Activated T-cell treated with anti-CD3 and anti-CD28 coated beads for 48 hours (primary cell): ENCODE data around the gene PROZ.
"Not testable (repeated sequence)": the region's sequence is repeated elsewhere in the genome, so short reads cannot be mapped to it uniquely, and the experiment has no call there.

Experiments
- DNase-seq: peaks from one replicate; pipeline ENCODE4 v3.0.0-alpha.2; 2020; ENCODE audit warnings: low read depth

PROZ gene

DNA sequence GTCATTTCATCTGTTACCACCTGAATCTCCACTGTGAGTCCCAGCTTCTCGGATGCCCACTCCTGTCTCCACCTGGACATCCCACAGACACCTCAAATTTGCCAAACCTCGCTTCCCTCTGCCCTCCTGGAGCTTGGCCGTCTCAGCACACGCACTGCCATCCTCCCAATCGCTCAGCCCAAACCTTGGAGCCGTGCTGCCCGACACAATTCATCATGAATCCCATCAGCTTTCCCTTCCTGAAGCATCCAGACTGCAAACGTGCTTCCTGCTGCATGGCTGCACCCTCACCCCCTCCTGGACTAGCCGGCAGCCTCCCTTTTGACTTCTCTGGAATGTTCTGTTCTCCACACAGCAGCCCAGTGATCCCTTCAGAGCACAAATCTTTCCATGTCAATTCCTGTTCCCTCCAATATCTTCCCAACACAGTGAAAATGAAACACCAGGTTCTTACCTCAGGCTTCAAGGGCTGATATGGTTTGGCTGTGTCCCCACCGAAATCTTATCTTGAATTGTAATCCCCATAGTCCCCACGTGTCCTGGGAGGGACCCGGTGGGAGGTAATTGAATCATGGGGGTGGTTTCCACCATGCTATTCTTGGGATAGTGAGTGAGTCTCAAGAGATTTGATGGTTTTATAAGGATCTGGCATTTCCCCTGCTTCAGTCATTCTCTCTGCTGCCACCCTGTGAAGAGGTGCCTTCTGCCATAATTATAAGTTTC lies 1.1 kb upstream of the PROZ start:
- no peak for DNase-seq

DNA sequence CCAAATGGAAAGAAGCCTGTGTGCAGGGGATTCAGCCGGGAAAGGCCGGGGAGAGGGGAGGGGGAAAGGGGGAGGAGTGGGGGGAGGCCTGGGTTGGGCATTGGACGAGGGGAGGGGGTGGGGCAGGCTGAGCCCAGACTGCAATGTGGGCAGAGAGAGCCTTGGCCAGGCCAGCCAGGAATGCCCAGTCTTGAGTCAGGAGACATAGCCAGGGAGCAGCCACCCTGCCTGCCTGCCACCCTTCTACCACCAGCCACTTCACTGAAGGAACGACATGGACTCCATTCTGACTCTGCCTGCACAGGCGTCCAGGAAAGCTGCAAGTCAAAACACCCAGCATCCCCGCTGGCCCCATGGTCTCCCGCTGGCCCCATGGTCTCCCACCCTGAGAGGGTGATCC lies 498 bp downstream of the PROZ start:
- no peak for DNase-seq

DNA sequence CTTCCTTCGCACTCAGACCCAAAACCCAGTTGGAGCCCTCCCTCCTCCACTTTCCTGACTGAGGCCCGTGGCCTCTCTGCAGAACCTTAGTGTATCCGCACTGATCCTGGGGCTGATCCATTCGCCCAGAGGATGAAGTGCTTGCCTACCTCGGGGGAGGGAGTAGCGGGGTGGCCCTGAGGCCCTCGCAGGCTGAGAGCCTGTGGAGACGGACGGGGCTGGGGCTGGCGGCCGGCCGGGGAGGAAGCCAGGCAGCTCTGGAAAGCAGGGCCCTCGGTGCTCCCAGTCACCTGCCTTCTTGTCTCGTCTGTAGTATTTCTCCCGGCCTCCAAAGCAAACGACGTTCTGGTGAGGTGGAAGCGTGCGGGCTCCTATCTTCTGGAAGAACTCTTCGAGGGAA lies 1.3 kb downstream of the PROZ start:
- no peak for DNase-seq

DNA sequence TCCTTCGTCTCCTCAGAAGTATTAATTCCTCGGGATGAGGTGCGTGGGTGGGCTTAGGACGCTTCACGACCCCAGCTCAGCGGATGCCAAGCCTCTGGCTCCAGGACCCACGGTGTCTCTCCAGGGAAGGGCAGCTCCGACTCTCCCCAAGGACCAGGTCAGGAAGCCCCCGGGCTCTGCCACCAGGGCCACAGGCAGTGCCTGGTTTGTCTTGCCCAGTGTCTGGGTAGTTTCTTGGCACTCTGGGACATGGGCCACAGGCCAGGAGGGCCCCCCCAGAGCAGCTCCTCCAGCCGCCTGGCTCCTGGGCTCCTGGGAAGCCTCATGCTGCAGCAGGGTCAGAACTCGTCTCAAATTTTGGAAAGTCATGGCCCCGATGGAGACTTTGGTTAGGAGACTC lies 2.5 kb downstream of the PROZ start:
- DNase-seq = no peak

DNA sequence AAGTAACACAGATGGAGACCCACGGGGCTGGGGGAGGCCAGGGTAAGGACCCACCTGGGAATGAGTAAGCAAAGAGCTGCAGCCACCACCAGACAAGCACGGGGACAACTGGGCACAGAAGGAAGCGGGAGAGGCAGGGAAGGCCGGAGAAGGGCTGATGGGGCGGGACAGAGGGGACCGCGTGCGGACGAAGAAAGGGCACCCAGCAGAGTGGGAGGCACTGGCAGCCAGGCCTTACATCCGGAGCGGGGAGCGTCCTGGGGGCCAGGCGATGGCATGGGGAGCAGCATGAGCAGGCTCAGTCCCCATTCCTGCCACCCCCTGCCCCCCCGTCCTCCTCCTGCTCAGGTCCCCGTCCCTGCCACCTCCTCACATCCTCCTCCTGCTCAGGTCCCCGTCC lies 3.0 kb downstream of the PROZ start:
- DNase-seq = no peak

DNA sequence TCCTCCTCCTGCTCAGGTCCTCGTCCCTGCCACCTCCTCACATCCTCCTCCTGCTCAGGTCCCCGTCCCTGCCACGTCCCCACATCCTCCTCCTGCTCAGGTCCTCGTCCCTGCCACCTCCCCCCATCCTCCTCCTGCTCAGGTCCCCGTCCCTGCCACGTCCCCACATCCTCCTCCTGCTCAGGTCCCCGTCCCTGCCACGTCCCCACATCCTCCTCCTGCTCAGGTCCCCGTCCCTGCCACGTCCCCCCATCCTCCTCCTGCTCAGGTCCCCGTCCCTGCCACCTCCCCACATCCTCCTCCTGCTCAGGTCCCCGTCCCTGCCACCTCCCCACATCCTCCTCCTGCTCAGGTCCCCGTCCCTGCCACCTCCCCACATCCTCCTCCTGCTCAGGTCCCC lies 3.5 kb downstream of the PROZ start:
- DNase-seq = not testable (repeated sequence)

DNA sequence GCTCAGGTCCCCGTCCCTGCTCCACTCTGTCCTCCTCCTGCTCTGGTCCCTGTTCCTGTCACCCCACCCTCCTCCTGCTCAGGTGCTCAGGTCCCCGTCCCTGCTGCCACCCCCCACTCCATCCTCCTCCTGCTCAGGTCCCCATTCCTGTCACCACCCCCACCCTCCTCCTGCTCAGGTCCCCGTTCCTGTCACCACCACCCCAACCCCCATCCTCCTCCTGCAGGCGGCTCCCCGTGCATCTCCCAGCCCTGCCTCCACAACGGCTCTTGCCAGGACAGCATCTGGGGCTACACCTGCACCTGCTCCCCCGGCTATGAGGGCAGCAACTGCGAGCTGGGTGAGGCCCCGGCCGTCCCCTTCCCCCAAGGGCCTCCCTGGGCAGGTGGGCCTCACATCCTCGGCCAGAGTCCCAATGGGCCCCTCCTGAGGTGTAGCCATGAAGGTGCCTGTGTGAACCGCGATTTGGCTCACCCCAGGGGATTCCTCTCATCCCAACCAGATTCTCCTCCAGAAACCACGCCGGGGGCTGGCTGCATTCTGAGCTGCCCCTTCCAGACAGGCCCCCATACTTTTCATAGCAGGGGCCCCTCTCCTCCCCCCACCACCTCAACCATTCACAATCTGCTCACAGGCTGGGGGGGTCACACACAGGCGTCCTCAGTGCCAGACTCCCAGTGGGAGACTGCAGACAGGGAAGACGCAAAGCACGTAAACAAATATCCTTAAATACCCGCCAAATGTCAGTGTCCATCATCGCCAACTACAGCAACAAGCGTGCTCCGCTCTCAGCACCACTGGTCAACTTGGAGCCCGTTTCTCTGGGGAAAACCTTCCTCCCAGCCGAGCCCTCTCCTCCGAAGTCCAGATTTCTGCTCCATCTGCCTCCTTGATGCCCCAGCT lies 4.6 kb downstream of the PROZ start:
- no peak for DNase-seq

DNA sequence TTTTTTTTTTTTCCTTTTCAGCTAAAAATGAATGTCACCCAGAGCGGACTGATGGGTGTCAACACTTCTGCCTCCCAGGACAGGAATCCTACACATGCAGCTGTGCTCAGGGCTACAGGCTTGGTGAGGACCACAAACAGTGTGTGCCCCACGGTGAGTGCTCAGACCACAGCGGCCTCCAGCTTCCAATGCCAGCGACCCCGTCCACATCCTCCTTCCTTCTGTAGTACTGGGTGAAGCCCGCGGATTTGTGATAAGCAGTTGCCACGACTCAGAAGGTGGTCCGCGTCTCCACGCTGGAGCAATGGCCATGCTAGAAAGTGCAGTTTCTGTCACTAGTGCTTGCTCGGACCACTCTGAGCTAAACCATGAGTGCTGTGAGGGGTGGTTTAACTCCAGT lies 6.0 kb downstream of the PROZ start:
- DNase-seq = no peak

DNA sequence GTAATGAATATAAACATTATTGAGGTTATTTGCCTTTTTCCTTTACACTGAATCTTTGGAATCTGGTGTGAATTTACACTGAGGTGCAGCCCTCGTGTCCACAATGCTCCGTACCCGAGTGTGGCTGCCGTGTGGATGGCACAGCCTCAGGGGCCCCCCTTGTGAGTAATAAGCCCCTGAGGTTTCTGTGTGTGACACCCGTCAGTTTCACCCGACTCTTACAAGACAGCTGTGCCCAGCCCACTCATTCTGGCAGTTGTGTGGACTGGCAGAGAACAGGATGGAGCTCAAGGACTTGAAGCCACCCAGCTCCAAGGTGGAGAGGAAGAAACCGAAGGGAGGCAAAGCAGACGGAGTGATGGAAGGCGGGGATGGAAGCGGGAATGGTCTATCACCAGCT lies 7.8 kb downstream of the PROZ start:
- DNase-seq = no peak

DNA sequence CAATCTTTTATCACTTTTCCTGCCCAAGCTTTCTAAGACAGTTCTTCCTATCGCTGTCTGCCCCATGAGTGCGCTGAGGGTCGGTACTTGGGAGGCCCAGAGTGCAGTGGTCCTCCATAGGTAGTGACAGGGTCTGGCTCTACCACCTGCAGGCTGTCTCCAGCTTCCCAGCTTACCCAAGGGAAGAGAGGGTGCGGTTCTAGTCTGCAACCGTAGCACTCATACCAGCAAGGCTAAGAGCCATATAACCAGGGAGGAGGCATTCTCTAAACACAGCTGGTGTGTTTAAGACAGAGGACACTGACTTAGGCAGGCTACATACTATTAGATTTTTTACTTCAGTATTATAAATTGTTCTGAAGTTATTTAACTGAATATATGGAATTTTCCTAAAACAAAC lies 8.2 kb downstream of the PROZ start:
- DNase-seq = no peak

DNA sequence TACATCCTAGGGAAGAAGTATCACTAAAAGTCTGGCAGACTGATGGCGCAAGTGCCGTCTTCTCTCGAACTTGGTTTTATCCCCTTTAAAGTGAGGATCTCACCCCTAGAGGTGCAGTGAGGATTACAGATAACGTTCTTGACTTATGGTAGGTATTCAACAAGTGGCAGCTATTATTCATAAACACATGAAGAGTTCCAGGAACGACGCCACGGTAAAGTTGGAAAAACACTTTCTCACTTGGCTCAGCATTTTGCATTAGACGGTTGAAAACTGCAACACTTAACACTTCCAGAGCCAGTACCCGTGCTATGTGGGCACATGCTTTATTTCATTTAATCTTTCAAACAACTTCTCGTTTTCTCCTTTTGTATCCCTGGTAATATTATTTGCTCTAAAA lies 8.7 kb downstream of the PROZ start:
- no peak for DNase-seq

DNA sequence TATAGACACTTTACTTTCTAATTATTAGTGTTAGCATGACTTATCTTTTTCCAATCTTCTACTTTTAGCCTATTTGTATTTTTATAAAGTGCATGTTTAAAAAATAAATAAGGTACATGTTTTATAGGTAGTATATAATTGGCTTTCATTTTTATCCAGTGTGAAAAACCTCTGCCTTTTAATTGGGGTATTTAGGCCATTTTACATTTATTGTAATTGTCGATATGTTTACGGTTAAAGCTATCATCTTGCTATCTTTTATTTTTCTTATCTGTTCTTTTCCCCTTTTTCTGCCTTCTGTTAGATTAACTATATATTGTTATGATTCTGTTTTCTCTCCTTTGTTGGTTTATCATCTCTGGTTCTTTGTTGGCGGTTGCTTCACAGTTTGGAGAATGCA lies 9.1 kb downstream of the PROZ start:
- no peak for DNase-seq

DNA sequence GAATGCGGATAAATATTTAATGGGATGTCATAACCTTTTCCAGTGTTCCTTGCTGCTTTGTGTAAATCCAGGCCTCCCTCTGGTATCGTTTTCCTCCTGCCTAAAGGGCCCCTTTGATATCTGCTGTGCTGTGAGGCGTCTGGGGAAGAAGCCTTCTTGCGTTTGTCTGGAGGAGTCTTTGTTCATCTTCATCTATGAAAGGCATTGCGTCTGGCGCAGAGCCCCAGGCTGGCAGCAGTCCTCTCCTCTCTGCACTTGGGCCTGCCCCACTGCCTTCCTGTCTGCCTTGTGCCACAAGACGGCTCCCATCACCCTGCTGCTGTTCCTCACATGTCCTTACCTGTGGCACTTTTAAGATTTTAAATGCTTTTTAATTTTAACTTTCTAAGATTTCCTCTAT lies 9.8 kb downstream of the PROZ start:
- no peak for DNase-seq

DNA sequence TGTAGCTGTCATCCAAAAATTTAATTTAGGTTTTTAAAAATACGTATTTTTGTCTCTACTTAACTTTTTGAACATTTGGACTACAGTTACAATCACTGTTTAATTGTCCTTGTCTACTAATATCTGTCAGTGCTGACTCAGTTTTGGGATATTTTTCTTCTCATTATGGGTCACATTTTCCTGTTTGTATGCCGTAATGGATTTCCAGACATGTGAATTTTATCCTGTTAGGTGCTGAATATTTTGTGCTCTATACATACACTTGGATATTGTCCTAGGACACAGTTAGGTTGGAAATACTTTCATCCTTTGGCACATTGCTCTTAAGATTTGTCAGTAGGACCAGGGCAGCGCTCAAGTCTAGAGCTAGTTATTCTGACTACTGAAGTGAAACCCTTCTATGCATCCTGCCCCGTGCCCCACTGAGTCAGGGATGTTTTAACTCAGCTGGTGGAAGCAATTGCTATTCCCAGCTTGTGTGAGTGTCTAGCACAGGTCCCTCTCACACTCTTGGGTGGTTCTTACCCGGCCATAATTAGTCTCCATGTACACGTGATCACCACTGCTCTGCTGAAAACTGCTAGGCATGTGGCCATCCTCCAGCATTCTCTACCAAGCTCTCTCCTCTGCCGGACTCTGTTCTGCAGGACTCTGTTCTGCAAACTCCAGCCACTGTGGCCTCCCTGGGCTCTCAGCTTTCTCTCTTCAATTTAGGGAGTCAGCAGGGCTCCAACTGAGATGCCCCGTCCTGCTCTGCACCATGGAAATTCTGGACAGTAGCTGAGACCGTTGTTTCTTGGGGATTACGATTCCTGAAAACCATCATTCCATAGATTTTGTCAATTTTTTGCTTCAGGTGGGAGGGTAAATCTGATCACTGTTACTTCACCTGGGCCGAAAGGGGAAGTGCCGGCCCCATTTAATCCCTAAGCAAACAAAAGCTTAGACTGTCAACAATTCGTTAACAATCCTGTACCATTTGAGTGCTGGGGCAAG lies 11.1 kb downstream of the PROZ start:
- DNase-seq = no peak

DNA sequence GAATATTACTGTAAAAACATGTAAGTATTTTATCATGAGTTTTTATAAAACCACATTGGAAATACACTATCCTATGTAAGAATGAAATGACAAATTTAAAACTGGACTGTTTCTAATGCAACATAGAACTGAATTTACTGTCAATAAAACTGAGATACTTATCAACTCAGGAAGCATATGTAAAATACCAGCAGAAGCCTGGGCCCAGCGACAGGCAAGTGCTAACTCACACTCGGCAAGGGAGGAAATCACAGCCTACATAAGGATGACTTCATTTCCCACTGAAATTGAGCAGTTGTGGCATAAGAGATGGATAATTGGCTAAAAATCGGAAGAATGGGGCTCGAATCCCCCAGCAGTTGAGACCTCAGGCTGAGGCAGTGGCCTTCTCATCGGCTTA lies 12.1 kb downstream of the PROZ start:
- DNase-seq = no peak

DNA sequence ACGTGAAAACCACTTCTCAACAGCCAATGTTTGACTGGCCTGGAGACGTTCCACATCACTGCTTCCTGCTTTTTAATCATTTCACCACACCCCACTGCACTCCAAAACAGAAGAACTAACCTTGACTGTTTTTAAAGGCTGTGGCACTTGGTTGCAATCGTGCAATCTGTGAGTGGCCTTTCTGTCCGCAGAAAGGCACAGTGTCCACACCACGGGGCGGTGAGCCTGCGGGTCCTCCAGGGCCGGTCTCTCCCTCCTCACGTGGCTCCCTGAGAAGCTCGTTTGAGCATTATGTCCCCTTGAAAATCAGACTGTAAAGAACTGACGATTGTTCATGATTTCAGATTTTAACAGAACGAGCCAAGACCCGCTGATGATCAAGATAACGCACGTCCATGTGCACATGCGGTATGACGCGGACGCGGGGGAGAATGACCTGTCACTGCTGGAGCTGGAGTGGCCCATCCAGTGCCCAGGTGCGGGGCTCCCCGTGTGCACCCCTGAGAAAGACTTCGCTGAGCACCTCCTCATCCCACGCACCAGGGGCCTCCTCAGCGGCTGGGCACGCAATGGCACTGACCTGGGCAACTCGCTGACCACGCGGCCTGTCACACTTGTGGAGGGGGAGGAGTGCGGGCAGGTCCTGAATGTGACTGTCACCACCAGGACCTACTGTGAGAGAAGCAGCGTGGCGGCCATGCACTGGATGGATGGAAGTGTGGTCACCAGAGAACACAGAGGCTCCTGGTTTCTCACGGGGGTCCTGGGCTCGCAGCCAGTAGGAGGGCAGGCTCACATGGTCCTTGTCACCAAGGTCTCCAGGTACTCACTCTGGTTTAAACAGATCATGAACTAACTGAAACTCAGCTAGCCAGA lies 13.0 kb downstream of the PROZ start:
- no peak for DNase-seq

DNA sequence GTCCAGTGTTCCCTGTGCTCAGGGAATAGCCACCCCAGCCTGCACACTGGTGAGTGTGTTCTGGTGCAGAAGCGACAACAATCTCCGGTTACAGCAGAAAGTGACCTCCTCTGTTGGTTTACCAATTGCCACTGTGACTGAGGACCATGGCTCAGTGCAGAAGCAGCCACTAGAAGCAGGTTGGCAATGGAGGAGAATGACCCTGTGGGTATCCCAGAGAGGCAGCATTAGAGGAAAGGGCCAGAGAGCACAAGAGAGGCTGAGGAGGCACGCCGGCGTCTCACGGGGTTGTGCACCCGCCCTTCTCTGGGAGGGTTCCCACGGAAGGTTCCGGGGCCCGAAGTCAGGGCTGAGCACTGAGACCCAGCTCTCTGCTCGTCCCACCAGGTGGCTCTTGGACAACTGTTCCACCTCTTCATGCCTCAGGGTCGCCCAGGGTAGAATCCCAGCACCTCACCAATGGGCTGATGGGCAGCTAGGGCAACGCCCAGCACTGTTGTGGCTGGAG lies 14.0 kb downstream of the PROZ start:
- DNase-seq = no peak

DNA sequence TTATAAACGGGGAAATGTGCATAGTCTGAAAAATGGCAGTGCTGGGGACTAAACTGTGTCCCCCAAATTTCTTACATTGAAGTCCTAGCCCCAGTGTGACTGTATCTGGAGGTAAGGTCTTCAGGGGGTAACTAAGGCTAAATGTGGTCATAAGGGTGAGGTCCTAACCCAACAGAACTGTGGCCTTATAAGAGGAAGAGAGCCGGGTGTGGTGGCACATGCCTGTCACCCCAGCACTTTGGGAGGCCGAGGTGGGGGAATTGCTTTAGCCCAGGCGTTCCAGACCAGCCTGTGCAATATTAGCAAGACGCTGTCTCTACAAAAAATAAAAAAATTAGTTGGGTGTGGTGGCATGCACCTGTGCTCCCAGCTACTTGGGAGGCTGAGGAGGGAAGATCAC lies 17.8 kb downstream of the PROZ start:
- no peak for DNase-seq

DNA sequence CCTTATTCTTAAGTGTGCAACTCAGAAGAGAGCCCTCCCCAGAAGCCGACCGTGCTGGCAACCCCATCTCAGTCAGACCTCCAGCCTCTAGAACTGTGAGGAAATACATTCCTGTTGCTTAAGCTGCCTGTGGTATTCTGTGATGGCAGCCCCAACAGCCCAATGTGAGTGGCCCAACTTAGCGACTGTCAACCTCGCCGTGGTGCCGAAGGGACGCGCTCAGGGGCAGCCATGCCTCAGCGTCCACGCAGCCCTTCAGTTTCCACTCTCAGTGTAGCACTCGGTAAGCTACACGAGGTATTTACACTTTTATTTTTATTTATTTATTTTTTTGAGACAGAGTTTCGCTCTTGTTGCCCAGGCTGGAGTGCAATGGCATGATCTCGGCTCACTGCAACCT lies 18.4 kb downstream of the PROZ start:
- DNase-seq = no peak

DNA sequence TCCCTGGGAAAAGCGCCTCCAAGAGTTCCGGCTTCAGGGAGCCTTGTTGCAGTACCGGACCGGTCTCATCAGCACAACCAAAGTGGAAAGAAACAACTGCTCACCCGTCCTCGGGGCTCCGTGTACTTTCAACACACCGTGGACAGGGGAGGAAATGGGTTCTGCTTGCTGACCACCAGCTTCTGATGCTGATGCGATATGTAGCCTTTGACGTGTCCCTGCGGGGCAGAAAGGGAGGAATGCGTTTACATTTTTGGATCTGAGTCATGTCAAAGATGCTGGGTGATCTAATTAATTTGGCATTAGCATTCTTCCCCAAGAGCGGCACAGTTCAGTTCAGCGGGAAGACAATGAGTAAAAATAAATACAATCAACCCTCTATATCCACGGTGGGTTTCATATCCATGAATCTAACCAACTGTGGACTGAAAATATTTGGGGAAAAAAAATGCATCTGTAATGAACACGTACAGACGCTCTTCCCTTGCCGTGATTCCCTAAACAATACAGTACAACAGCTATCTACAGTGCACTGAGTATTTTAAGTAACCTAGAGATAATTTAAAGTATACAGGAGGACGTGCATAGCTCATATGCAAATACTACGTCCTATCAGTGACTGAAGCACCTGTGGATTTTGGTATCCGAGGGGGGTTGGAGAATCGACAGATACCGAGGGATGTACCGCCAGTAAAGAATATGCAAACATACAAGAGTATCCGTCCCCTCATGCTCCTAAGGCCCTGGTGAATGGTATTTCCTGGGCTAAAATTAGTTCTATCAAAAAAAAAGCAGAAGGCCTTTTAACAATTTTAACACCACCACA lies 19.8 kb downstream of the PROZ start:
- no peak for DNase-seq

DNA sequence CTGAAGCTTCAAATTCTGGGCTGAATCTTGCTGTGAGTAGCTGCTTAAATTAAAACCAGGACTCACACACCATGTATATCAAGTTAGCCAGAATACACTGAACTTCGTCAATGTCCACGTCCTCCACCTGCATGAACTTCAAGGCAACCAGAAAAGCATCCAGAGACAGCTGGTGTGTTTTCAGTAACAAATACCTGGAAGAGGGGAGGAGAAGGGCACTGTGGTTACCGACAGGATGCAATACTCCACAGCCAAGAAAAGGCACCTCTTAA lies 20.4 kb downstream of the PROZ start:
- no peak for DNase-seq
